Cardiac muscle cell (in vitro differentiated cells and primary cell): ENCODE results near the gene GTPBP2. TPM values are rescaled to one million over a fixed set of nuclear protein-coding genes. Genes with fewer than 3 reads are reported as not detected.

ENCODE experiments used
- DNase-seq, 2 donors: peaks; one replicate each; pipeline versions ENCODE4 v3.0.0 to v3.0.0-alpha.2; 2010 to 2017; ENCODE audit warnings: low read depth in 1 of 2, low spot score in 1 of 2
- H3K27ac ChIP-seq: fragments of 200-600 bp; sonication (generic); 2 replicates; pipeline ENCODE4 v1.5.1; 2016
- H3K27me3 ChIP-seq: fragments of 200-600 bp; sonication (generic); 2 replicates; pipeline ENCODE4 v1.6.0; 2016; ENCODE audit warnings: control low read depth
- H3K36me3 ChIP-seq: fragments of 200-600 bp; sonication (generic); 2 replicates; pipeline ENCODE4 v1.5.1; 2016; ENCODE audit warnings: control low read depth
- H3K4me1 ChIP-seq: fragments of 200-600 bp; sonication (generic); 2 replicates; pipeline ENCODE4 v1.8.1; 2017; ENCODE audit warnings: low read depth, mild to moderate bottlenecking, mixed run types
- H3K4me3 ChIP-seq: fragments of 200-600 bp; sonication (generic); 2 replicates; pipeline ENCODE4 v1.5.1; 2016; ENCODE audit warnings: mild to moderate bottlenecking
- H3K9me3 ChIP-seq: fragments of 200-600 bp; sonication (generic); 2 replicates; pipeline ENCODE4 v1.5.1; 2017; ENCODE audit warnings: low read depth, mild to moderate bottlenecking, control low read depth
- polyA plus RNA-seq: library from polyadenylated mRNA; unstranded; fragments of >200 nt; fragmentation: Nextera tagmentation; extraction: Ambion mirVana; gene quantifications from 2 replicates; pipeline ENCODE4 v1.2.1, GENCODE V29; 2016
- total RNA-seq: library from RNA; depleted of rRNA; stranded (reverse); fragments of >200 nt; gene quantifications from 2 replicates; pipeline ENCODE4 v1.2.3, GENCODE V29; 2016
- TF ChIP-seq, protein P1 (sequence below): IDR thresholded peaks from 2 replicates; pipeline ENCODE4 v1.5.1; 2012; ENCODE audit warnings: low read depth, mild to moderate bottlenecking, low read length

The GTPBP2 gene
- total and polyA plus RNA-seq, 2 experiments from 2014 or later, result 16.4 to 63.6 TPM

GRCh38 chr6:43623880-43624785 is 4.9 kb downstream of the GTPBP2 start:
- Histone ChIP-seq H3K9me3 (no peaks in the 10 kb centered on the region), H3K4me3 (no peak overlapping the region), H3K27me3 (no peaks in the 10 kb centered on the region), H3K36me3 (peaks cover 44% of the 10 kb centered on the region), H3K27ac (no peak overlapping the region), H3K4me1 (no peaks in the 10 kb centered on the region)
- DNase-seq, result no peak
- TF ChIP-seq, protein P1, sequence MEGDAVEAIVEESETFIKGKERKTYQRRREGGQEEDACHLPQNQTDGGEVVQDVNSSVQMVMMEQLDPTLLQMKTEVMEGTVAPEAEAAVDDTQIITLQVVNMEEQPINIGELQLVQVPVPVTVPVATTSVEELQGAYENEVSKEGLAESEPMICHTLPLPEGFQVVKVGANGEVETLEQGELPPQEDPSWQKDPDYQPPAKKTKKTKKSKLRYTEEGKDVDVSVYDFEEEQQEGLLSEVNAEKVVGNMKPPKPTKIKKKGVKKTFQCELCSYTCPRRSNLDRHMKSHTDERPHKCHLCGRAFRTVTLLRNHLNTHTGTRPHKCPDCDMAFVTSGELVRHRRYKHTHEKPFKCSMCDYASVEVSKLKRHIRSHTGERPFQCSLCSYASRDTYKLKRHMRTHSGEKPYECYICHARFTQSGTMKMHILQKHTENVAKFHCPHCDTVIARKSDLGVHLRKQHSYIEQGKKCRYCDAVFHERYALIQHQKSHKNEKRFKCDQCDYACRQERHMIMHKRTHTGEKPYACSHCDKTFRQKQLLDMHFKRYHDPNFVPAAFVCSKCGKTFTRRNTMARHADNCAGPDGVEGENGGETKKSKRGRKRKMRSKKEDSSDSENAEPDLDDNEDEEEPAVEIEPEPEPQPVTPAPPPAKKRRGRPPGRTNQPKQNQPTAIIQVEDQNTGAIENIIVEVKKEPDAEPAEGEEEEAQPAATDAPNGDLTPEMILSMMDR, result no peak

- no peak for DNase-seq
- H3K9me3 ChIP-seq, result no peaks in the 10 kb centered on the region
- no peak overlapping the region for H3K27ac ChIP-seq
- TF ChIP-seq, protein P1, result no peak
- no peaks in the 10 kb centered on the region for H3K4me1 ChIP-seq
- H3K27me3 ChIP-seq, result no peaks in the 10 kb centered on the region
- no peak overlapping the region for H3K4me3 ChIP-seq
- H3K36me3 ChIP-seq, result peaks cover 44% of the 10 kb centered on the region
Measured at GRCh38 chr6:43622541-43622940, 6.5 kb downstream of the GTPBP2 start.

DNA sequence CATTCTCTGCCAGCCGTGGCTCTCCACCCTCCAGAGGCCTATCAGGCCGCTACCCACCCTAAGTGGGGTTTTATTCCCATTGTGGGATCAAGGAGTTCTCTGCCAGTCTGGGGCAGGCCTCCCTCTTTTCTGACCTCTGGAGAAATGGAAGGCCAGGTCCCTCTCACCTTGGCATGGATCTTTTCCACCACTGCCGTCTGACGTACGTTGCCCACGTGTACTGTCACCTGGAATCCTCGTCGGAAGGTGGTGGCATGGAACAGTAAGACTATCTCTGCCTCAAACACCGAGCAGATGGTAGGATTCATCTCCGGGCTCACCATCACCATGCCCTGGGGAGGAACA is 7.3 kb downstream of the GTPBP2 start:
- TF ChIP-seq, protein P1, result no peak
- Histone ChIP-seq H3K4me1 (no peaks in the 10 kb centered on the region), H3K4me3 (no peak overlapping the region), H3K27ac (no peak overlapping the region), H3K9me3 (no peaks in the 10 kb centered on the region), H3K36me3 (peaks cover 44% of the 10 kb centered on the region), H3K27me3 (no peaks in the 10 kb centered on the region)
- DNase-seq, result no peak

DNA sequence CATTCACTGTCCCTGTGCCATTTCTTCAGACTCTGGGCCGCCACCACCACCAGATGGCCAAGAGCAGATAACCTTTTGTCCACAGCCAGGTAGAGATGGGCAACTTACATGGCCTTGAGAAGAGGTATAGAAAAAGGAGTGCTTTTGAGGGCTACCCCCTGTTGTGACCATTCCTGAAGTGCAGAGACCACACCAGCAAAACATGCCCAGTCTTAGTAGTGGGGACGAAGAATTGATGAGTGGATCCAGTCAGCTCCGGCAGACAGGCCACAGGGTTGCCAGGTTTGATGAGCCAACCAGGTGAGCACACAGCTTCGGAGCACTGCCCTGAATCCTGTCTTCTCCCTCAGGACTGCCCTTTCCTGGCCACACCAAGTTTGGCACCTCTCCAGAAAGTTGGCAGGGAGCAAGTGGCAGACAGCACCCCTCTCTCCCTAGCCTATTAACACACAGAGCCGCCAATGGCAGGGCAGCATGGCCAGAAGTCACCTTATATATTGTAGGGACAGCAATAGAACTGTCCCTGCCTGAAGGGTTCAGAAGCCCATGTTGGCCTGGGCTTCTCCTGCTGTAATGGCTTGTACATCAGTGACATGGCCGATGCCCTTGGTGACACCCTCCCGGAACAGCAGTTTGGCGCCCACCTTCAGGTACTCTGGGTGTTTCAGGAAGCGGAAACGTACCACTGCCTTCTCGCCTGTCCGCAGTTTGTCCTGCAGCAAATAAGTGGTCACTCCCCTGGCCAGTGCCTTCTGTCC is 7.8 kb downstream of the GTPBP2 start:
- H3K9me3 ChIP-seq, result no peaks in the 10 kb centered on the region
- no peak for DNase-seq
- H3K4me1 ChIP-seq, result no peaks in the 10 kb centered on the region
- H3K4me3 ChIP-seq, result no peak overlapping the region
- no peaks in the 10 kb centered on the region for H3K27me3 ChIP-seq
- TF ChIP-seq, protein P1, result no peak
- H3K36me3 ChIP-seq, result peaks cover 44% of the 10 kb centered on the region
- H3K27ac ChIP-seq, result no peak overlapping the region

- no peak for DNase-seq
- Histone ChIP-seq H3K27me3 (no peaks in the 10 kb centered on the region), H3K4me3 (no peak overlapping the region), H3K27ac (no peak overlapping the region), H3K36me3 (peaks cover 22% of the 10 kb centered on the region), H3K4me1 (no peaks in the 10 kb centered on the region), H3K9me3 (no peaks in the 10 kb centered on the region)
- TF ChIP-seq, protein P1, result no peak
Measured at GRCh38 chr6:43616725-43617472, 12.2 kb downstream of the GTPBP2 start.
